Hematopoietic multipotent progenitor cell treated with erythropoietin and hydrocortisone succinate and interleukin-3 and kit ligand, for 17 days (in vitro differentiated cells): ENCODE results near the gene CENPP.
"Not testable (repeated sequence)": the region's sequence is repeated elsewhere in the genome, so short reads cannot be mapped to it uniquely, and the experiment has no call there.

Experiments
- DNase-seq: peaks from one replicate; pipeline ENCODE4 v3.0.0-alpha.2; 2015; ENCODE audit warnings: low spot score

CENPP gene

DNA sequence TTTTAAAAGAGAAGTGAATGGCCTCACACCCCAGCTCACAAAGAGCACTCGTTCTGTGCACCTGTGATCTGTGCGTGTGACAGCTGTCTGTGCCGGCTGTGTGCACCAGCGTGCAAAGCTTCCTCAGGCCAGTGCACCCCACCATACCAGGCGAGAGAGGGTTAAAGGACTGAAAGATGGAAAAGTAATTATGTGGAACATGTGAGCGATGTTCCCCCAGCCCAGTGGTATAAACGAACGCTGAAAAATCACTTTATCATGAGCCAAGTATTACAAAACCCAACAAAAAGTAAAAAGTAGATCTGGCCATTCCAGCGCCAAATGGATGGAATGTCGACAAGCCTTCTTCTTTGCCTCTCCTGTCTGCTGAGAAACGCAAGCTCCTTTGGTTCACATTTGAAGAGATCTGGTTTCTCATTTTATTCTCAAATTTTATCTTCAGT lies 290.5 kb downstream of the CENPP start:
- DNase-seq: no peak

DNA sequence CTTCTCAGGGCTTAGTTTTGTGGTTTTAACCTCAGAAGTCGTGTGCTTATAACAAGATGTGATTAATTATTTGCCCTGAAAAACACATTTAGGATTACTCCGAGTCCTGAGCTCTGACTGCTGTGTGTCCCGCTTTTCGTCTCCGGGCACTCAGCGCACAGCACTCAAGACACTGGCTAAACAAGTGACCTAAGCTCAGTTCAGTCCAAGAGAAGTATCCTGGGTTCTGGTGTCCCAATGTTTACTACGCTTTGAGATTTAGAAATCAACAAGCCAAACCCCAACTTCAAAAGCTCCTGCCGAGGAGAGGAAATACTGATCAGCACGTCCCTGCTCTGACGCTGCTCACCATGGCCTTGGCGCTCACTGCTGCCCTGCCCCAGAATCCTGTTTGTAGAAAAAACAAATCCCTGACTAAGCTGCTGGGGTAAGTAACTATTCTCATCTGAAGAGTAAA lies 290.9 kb downstream of the CENPP start:
- DNase-seq: no peak

DNA sequence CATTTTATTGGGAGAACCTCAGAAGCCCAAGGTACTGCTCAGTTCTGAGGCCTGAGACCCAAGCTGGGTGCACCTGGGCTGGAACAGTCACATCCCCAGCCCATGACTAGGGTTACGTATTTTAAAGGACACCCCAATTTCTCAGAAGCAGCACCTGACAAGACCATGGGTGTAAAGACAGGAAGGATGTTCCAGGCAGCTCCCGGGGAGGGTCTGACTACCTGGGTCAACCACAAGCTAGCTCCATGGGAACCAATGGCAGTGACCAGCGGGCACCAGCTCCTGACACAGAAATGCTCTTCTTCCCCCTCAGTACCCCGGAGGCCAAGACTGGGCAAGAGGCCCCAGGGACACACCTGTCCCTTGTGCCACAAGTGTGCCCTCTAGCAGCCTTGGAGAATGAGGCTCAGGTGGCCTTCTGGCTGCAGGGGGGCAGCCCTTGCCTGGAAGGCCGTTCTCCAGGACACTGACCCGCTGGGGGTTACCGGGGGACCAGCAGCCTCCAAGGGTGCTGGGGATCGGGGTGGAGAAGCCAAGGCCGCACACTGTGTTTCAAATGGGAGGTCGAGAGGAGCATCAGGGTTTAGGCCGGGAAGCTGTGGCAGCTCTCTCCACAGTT lies 291.6 kb downstream of the CENPP start:
- no peak for DNase-seq

DNA sequence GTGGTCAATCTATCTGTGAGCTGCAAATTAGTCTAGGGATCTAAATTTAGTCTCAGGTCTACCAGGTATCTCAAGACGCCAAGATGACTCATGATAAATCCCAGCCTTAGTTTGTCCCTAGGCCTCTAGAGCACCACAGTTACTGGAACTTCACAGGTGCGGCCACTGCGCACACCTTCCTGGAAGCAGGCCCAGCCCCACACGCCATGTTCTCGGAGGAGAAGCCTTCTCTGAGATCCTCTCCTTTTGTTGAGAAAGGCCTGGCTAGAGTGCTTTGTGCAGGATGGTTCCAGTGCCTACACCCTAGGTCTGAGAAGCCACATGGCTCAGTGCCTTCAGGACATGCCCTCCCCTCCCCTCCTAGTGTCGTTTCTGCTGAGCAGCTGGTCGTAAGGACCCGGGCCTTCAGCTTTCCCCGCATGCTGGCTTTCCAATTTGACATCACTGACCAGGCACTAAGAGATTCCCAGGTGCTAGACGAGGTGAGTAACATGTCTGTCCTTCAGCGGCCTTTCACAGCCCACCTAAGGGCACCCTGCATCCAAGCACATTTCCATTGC lies 292.3 kb downstream of the CENPP start:
- no peak for DNase-seq

DNA sequence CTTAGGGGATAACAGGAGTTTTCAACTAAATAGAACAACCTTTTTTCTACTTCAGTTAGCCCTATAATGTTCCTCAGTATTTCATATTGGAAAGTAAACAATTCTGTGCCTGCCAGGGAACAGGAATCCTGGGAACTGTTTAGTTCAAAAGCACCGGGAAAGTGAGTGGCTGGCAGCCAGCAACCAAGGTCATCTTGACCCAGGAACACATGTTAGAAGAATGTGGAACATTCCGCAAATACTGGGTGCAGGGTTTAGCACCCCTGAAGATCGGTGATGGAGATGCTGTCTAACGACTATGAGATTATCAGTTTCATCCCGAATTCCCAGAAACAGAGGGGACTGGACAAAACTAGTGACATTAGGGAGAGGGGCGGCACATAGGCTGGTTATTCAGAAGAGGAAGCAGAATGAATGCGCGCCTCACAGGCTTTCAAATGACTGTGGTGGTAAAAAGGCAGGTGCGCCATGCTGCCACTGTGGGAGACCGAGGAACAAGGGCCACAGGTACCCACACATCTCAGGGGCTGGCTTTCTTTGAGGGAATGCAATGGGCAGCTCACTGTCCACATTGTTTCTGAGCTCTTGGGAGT lies 293.0 kb downstream of the CENPP start:
- DNase-seq: no peak

DNA sequence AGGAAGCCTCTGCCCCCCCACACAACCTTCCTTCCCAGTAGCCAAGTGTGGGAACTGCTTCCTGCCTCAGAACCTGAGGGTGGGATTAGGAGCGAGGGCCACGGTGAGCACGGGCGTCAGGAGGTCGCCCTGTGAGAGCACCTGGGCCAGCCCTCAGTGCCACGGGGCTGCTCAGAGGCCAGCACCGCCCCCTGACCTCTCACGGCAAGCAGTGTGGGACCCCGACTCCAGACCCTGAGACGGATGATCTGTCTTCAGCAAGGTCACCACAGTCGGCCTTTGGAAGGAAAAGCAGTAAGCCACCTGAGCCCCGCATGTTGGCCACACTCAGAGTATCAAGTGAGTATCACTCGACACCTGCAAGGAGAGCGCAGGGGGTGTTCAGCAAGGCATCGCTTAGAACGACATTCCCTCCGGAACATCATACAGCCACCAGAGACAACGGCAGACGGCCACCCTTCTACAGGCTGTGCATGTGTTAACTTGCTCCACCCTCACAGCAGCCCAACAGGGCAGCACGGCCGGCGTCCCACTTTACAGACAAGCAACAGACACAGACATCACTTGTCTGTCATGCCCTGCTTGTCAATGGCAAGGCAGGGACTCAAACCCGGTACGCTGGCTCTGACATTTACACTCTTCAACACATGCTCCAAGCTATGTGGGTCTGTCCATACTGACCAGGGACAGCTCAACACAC lies 294.0 kb downstream of the CENPP start:
- DNase-seq: no peak

DNA sequence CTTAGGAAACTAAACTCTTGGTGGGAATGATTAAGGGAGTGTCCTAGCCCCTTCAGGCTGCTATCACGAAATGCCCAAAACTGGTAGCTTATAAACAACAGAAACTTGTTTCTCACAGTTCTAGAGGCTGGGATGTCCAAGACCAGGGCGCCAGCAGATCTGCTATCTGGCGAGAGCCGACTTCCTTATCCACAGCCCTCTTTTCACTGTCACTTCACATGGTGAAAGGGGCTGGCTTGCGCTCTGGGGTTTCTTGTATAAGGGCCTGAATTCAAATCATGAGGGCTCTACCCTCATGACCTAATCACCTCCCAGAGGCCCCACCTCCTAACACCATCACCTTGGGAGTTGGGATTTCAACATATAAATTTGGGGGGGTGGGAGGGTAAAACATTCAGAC lies 295.1 kb downstream of the CENPP start:
- no peak for DNase-seq

DNA sequence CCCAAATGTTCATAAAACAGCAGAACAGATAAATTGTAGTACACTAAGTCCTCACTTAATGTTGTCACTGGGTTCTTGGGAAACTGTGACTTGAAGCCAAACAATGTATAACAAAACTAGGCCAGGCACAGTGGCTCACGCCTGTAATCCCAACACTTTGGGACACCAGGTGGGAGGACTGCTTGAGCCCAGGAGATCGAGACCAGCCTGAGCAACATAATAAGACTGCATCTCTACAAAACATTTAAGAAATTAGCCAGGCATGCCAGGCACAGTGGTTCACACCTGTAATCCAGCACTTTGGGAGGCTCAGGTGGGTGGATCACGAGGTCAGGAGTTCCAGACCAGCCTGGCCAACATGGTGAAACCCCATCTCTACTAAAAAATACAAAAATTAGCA lies 298.2 kb downstream of the CENPP start:
- DNase-seq: not testable (repeated sequence)

DNA sequence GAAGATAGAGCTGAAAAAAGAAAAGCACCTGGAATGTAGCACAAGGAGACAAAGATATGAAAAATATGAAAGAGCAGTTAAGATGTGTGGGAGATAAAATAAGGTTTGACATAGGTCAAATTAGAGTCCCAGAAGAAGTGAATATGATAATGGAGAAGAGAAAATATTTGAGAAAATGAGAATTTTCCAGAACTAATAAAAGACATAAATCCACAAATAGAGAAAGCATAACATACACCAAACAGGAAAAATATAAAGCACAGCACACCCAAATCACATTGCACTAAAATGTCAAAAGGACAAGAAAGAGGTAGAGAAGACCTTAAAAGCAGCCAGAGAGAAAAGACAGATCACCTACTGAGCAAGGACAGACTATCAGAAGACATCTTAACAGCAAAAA lies 300.7 kb downstream of the CENPP start:
- DNase-seq: no peak

DNA sequence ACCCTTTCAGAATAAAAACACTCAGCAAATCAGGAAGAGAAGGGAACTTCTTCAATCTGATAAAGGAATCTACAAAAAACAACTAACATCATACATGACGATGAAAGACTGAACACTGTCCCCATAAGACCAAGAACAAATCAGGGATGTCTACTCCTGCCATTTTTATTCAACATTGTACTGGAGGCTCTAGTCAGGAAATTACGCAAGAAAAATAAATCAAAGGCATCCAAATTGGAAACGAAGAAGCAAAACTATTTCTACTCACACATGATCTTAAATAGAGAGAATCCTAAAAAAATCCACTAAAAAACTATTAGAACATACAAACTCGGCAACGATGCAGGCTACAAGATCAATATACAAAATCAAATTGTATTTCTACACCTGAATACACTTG lies 301.9 kb downstream of the CENPP start:
- no peak for DNase-seq

DNA sequence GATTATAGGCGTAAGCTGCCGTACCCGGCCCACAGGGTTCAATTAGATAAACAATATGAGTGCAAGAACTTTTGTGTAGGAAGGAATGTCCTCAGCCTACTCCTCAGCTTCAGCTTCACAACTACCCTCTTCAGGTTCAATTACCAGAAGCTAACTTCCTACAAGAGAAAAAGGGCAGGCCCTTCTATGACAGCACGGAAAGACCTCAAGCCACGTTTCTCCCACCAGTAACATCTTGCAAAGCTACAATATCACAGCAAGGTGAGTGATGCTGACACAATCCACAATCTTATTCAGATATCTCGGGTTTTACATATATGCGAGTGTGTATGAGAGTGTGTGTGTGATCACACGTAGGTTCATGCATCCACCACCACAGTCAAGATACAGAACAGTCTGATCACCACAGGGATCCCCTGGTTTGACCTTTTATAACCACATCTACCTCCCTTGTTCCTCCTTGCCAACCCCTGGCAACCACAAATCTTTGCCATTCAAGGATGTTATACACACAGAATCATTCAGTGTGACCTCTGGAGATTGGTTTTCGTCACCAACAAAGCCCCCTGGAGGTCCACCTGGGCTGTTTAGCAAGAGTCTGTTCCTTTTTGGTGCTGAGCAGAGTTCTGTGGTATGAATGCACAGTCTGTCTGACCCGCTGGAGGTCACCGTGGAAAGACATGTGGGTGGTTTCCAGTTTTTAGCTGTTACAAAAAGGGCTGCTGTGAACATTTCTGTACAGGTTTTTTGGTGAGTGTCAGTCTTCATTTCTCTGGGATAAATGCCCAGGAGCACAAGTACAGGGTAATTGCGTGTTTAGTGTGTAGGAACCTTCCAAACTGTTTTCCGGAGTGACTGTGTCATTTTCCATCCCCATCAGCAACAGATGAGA lies 305.9 kb downstream of the CENPP start:
- DNase-seq: no peak

DNA sequence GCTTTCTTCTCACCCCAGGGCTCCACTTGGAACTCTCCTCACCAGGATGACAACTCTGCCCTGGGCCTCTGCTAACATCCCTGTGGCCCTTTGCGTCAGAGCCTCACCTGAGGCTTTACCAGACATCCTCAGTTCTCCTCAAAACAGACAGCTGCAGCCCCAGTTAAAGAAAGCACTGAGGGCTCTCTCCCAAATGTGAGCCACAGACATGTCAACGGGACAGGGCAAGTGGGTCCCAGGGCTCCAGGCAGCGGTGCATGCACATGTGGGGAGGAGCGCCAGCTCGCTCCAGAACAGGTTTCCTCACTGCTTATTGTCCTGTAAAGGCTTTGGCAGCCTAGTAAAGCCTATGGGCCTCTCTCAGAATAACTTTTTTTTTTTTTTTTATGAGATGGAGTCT lies 306.9 kb downstream of the CENPP start:
- DNase-seq: no peak

DNA sequence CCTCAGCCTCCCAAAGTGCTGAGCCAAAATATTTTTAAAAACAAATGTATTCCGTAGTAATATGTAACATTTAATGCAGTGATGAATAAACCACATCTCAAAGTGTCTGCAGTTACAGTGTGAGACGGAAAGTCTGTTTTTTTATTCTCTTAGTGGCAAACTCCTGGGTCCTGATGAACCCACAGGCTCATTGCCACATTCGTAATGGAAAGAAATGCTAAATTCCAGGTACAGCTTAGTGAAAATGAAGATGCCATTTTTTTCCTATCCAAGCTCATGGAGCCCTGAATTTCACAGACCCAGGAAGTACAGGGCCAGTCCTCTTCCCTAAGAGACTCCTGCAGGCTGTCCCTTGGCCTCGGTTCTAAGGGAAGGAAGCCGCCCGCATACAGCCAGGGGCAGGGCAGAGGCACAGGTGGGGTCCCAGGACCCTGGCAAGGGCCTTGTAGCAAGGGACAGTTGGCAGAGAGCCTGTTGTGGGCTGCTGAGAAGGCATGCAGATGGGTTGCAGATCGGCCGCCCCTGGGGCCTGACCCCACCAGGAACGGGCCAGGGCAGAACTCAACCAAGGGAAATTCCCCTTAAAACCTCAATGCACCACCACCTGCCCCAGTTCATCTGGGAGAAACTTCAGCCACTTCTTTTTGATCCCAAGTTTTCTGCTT lies 308.0 kb downstream of the CENPP start:
- no peak for DNase-seq

DNA sequence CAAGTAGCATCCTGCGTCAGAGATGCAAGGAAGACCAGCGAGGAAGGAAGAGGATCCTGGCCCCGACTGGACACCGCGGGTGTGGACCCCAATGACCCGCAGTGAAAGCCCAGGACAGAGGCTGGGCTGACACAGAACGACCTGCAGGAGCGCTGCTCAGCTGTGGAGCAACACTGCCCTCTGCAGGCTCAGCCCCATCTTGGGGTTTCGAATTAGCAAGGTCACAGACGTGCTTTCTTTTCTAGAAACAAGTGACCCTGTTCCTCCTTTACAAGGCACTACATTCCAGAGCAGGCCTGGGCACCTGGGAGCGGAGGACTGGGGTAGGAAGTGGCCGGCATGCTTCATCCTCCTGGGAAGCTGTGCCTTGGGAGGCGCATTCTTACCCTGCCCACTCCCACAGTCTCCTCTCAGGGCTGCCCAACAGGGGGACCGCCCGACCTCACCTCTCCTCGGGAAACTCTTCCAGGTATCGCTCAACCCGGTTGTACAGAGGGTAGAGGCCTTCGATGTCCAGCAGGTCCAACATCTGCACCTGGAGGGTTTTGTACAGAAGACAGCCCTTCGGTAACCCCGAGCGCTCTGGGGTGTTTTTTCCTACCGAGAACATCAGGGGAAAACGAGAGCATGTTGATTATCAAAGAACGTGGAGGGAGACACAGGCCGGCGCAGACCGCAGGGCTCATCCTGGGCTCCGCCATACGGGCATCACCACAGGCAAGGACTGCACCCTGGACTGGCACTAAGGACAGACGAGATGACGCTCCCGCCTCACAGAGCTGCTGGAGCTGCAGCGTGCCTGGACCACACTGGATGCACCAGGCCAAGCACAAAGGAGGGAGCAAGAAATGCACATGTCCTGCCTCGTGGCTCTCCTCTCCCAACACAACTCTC lies 309.2 kb downstream of the CENPP start:
- DNase-seq: peak; percentile 73

DNA sequence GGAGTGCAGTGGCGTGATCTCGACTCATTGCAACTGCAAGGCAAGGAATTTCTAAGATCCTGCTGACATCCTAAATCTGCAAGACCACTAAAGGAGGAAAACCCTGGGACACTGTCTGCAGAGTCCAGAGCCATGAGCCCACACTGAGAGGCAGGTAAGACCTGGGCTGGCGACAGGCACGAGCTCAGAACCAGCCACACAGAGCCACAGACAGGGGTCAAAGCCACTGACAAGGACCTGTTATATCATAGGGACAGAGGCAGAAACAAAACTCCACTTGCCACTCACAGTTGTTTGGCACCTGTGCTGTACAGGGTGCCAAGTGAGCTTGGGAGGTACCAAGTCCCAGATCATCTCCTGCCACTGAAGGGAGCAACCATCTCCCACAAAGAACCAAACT lies 310.0 kb downstream of the CENPP start:
- DNase-seq: no peak

DNA sequence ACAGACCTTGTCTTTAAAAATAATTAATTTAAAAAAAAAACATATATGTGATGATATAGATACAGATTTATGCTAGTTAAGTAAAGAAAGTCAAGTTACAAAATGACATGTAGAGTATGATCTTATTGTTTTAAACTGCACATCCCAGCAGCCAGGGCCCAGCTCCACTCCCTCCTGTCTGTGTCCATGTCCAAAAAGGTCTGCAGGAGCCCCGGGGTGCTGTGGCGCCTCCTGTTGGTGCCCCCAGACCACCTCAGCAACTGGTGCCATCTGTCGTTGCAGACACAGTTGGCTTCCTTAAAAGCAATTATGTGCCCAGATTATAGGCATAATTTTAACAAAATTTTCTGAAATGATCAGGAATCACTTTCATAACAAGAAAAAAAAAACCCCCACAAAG lies 310.9 kb downstream of the CENPP start:
- no peak for DNase-seq

DNA sequence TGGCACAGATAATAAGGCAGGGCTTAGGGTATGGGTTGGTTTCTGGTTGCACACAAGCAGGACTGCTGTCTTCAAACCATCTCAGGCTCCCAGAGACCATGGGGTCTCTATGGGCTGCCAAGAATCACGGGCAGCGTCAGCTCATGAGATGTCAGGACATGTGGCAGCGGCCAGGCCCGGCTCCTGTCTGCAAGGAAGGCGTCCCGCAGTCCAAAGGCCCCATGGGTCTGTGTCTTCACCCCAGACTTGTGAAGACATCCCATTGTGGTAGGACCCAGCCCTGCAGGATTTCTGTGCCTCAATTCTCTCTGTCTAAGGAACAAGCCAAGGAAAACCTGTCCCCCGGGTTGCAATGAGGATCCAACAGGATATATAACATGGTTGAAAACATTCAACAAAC lies 311.6 kb downstream of the CENPP start:
- no peak for DNase-seq

DNA sequence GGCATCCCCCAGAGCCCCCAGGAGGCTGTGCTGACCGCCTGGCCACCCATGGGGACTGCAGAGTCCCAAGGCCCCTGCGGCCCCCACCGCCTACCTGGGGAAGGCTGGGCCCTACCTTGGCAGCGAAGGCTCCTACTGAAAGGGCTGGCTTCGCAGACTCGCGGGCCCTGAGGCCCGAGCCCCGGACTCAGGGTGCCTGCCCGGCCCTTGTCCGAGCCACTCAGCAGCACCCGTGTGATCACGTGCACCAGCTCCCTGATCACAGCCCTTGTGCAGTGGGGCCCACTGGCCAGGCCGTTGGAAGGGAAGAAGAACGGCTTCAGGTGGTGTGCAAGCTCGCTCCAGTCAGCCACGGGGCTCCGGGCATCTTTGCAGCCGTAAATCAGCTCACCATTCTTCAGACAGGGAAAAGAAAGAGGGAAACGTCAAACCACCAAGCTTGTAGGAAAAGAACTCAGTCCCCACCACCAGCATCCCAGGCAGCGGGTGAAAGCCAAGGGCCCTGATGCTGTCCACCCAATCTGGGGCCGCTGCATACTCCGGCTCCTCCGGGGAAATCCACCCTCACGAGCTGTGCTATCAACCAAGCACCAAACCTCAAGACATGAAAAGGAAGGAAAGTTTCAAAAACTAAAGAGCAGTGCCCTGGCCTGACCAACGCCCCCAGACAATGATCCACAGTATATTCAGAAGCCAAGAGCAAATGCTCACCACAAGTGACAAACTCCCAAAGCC lies 312.3 kb downstream of the CENPP start:
- DNase-seq: no peak

DNA sequence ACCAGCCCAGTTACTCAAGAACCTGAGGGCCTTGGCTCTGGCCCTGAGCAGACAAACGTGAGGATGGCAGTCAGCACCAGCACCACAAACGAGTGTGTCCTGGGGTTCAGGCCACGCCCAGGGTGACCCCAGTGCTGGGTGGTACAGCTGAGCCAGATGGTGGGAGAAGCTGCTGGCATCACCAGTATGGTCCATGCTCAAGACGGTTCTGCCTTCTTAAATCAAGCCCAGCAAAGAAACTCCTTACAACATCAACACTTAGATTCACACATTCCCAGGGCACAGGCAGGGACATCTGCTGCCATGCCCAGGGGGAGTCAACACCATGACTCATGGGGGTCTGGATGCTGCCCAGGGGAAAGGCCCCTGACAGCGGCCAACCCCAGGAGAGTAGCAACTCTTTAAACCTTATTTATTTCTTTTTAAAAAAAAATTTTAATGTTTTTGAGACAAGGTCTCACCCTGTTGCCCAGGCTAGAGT lies 312.9 kb downstream of the CENPP start:
- DNase-seq: no peak

DNA sequence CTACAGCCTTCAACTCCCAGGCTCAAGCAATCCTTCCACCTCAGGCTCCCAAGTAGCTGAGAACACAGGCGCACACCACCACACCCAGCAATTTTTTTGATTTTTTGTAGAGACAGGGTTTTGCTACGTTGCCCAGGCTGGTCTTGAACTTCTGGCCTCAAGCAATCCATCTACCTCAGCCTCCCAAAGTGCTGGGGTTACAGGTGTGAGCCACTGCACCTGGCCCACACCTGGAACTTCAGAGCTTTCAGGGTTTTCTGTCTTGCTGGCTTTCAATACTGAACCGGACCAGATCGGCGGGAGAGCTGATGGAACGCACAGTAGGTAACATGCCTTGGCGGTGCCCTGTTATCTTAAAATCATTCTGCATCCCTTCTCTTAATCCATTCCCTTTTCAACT lies 313.4 kb downstream of the CENPP start:
- no peak for DNase-seq
